CD4-positive, alpha-beta T cell (primary cell): ENCODE data around the gene BPGM. TPM values are rescaled to one million over a fixed set of nuclear protein-coding genes. Genes with fewer than 3 reads are reported as not detected.

Experiments used
- ATAC-seq: fragments of 200-7000 bp; cut with Tn5 transposase; one replicate; pipeline ENCODE4 v1.10.0; 2022; ENCODE audit warnings: mild to moderate bottlenecking; ENCODE audit not compliant: poor library complexity
- CTCF ChIA-PET: fragments of 350-600 bp; sonication (Branson Sonifier 250); formaldehyde crosslinking; loops from one replicate; lab custom pipeline; 2021; ENCODE audit warnings: antibody characterized with exemption, inconsistent platforms; lab: Charles Lee
- POLR2A ChIA-PET: fragments of 350-600 bp; sonication (Branson Sonifier 250); formaldehyde crosslinking; loops from one replicate; lab custom pipeline; 2021; ENCODE audit warnings: antibody characterized with exemption, inconsistent platforms; lab: Charles Lee
- DNase-seq, 14 experiments: peaks; one replicate each; pipeline ENCODE4 v3.0.0-alpha.2; 2013 to 2020; ENCODE audit warnings: mixed read lengths in 2 of 14
- H3K27ac ChIP-seq, 2 donors: one replicate each; pipeline versions ENCODE4 v1.5.1 to v1.7.0; 2013; ENCODE audit warnings: low read length in 2 of 2, low read depth in 1 of 2, mild to moderate bottlenecking in 1 of 2
- H3K27me3 ChIP-seq, 2 experiments: 1 replicate in 1 of 2; 2 replicates in 1 of 2; pipeline versions ENCODE4 v1.6.1 to v1.7.0; 2013; ENCODE audit warnings: low read length in 2 of 2, control low read depth in 1 of 2, mild to moderate bottlenecking in 1 of 2, moderate library complexity in 1 of 2; ENCODE audit not compliant: insufficient read depth in 2 of 2, control insufficient read depth in 1 of 2
- H3K36me3 ChIP-seq: one replicate; pipeline ENCODE4 v1.6.1; 2013; ENCODE audit warnings: low read length, control low read depth; ENCODE audit not compliant: insufficient read depth
- H3K4me1 ChIP-seq: one replicate; pipeline ENCODE4 v1.6.1; 2013; ENCODE audit warnings: low read length, control low read depth; ENCODE audit not compliant: insufficient read depth
- H3K4me3 ChIP-seq: one replicate; pipeline ENCODE4 v1.5.1; 2013; ENCODE audit warnings: mild to moderate bottlenecking, low read length, moderate library complexity
- H3K9me3 ChIP-seq, 2 experiments: 1 replicate in 1 of 2; 2 replicates in 1 of 2; pipeline versions ENCODE4 v1.6.1 to v1.7.0; 2013; ENCODE audit warnings: low read length in 2 of 2, mild to moderate bottlenecking in 2 of 2, control low read depth in 1 of 2, moderate library complexity in 1 of 2; ENCODE audit not compliant: control insufficient read depth in 1 of 2, insufficient read depth in 1 of 2
- H3K27ac Mint-ChIP-seq: one replicate; pipeline ENCODE4 v1.8.0; 2020; ENCODE audit warnings: mixed read lengths
- H3K27me3 Mint-ChIP-seq: one replicate; pipeline ENCODE4 v1.8.0; 2021; ENCODE audit warnings: mixed read lengths
- H3K36me3 Mint-ChIP-seq: one replicate; pipeline ENCODE4 v1.8.0; 2021; ENCODE audit warnings: low read depth, mixed read lengths
- H3K4me1 Mint-ChIP-seq: one replicate; pipeline ENCODE4 v1.8.0; 2021; ENCODE audit warnings: low read depth, mixed read lengths
- H3K4me3 Mint-ChIP-seq: one replicate; pipeline ENCODE4 v1.8.0; 2020; ENCODE audit warnings: mild to moderate bottlenecking, mixed read lengths
- H3K9me3 Mint-ChIP-seq: one replicate; pipeline ENCODE4 v1.8.0; 2020; ENCODE audit warnings: mixed read lengths
- intact Hi-C, 2 experiments: fragments of 100-400 bp; cut with DNase I in 1 of 2; cut with micrococcal nuclease in 1 of 2; formaldehyde crosslinking; loops; one replicate each; pipeline versions ENCODE4 v1.15.1 to v1.9.0; 2023 to 2025; cut with DNase I, micrococcal nuclease
- total RNA-seq, 174 experiments: library from RNA in 2 of 174; stranded (reverse) in 2 of 174; gene quantifications; one replicate each; pipeline ENCODE4 v1.2.3 and lab custom pipeline; 2021 to 2026
- TF ChIP-seq, protein P1 (sequence below): fragments of 200-600 bp; IDR thresholded peaks from one replicate; pipeline ENCODE4 v1.8.0; 2022; ENCODE audit warnings: antibody characterized with exemption, mild to moderate bottlenecking

BPGM gene
- total RNA-seq, 2 experiments from 2014 or later = 46.3 to 46.6 TPM

- POLR2A ChIA-PET = no interaction called here
- H3K4me1 ChIP-seq = no peaks in the 10 kb centered on the region
- no peaks in the 10 kb centered on the region for H3K9me3 ChIP-seq
- H3K27ac ChIP-seq = no peak overlapping the region
- Mint-ChIP-seq H3K4me1 (no peaks in the 10 kb centered on the region), H3K27me3 (peaks cover 51% of the 10 kb centered on the region), H3K27ac (no peak overlapping the region), H3K9me3 (no peaks in the 10 kb centered on the region), H3K4me3 (no peak overlapping the region), H3K36me3 (no peaks in the 10 kb centered on the region)
- ATAC-seq (no peak), DNase-seq (no peak)
- peaks cover 2 to 4% of the 10 kb centered on the region in 2 experiments for H3K27me3 ChIP-seq
- CTCF ChIA-PET = no interaction called here
- H3K36me3 ChIP-seq = no peaks in the 10 kb centered on the region
- H3K4me3 ChIP-seq = no peak overlapping the region
- intact Hi-C loops = no loop called here
- TF ChIP-seq, protein P1, sequence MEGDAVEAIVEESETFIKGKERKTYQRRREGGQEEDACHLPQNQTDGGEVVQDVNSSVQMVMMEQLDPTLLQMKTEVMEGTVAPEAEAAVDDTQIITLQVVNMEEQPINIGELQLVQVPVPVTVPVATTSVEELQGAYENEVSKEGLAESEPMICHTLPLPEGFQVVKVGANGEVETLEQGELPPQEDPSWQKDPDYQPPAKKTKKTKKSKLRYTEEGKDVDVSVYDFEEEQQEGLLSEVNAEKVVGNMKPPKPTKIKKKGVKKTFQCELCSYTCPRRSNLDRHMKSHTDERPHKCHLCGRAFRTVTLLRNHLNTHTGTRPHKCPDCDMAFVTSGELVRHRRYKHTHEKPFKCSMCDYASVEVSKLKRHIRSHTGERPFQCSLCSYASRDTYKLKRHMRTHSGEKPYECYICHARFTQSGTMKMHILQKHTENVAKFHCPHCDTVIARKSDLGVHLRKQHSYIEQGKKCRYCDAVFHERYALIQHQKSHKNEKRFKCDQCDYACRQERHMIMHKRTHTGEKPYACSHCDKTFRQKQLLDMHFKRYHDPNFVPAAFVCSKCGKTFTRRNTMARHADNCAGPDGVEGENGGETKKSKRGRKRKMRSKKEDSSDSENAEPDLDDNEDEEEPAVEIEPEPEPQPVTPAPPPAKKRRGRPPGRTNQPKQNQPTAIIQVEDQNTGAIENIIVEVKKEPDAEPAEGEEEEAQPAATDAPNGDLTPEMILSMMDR = no peak
Measured at GRCh38 chr7:134618756-134619530, 27.7 kb upstream of the BPGM start.

DNA sequence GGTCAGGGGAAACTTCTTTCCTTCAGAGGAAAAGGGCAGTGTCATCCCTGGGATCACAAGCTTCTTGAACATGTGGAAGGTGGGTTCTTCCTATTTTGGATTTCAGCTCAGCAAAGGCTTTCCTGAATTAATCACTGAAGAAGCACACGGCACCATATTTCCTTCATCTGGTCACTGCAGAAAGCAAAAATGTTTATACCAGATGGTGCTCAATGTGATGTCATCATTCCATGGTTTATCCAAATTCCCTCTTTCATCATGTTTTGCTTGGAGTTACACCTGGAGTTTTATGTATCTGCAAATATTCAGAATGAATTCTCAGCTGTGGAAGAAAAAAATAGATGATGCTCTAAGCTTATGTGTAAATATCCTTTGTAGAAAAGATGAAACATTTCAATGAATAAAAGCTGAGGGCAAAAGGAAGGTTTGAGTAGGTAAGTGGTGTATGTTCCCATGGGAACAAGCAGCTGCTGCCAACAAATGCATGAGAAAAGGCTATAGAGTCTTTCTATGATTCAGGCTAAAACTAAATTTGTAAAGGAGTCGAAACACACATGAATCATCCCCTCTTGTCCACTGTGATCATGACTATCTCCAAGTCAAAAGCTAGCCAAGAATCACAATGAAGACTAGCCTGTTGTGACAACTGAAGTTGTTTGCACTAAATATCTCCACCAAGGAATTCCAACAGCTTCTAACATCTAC lies 26.9 kb upstream of the BPGM start:
- H3K36me3 Mint-ChIP-seq = no peaks in the 10 kb centered on the region
- no peak overlapping the region for H3K27ac Mint-ChIP-seq
- intact Hi-C loops = no loop called here
- TF ChIP-seq, protein P1 = no peak
- Histone ChIP-seq H3K4me3 (no peak overlapping the region), H3K27ac (no peak overlapping the region), H3K9me3 (no peaks in the 10 kb centered on the region), H3K4me1 (no peaks in the 10 kb centered on the region), H3K27me3 (peaks cover 2 to 4% of the 10 kb centered on the region in 2 experiments), H3K36me3 (no peaks in the 10 kb centered on the region)
- no peaks in the 10 kb centered on the region for H3K9me3 Mint-ChIP-seq
- CTCF ChIA-PET = interaction anchor here (1.8 kb wide), 1 partner anchor 12 kb away, joined by 6 read pairs; no protein-coding TSS in a partner anchor
- DNase-seq (no peak), ATAC-seq (no peak)
- peaks cover 56% of the 10 kb centered on the region for H3K27me3 Mint-ChIP-seq
- no peak overlapping the region for H3K4me3 Mint-ChIP-seq
- H3K4me1 Mint-ChIP-seq = no peaks in the 10 kb centered on the region
- POLR2A ChIA-PET = no interaction called here

DNA sequence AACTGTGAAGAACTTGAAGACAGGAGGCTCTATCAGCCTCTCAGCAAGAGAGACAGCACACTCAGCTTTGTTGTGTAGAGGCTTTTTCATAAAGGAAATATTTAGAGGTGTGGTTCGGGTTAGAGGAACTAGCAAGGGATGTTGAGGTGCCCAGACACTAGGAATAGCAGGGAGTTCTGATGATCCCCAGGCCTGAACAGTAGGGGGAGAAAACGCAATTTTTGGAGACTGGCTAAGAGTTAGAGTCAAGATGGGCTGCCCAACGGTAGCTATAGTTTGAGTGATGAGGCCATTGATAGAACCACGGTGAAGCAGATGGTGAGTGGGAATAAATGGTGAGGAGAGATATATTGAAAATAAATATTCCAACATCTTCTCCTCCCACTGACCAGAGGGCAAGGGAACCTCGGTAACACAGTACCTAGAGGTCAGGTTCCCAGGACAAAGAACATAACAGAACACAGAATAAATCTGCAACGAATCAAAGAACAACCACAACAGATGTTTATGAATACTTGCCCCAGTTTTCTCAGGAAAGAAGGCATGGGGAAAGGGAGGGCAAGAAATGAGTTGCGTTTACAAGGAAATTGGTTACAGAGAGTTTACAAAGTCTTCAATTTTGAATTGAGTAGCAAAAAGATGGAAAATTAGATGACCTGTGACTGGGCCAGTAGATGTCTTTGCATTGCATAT lies 24.2 kb upstream of the BPGM start:
- Mint-ChIP-seq H3K36me3 (no peaks in the 10 kb centered on the region), H3K4me1 (no peaks in the 10 kb centered on the region), H3K4me3 (no peak overlapping the region), H3K9me3 (no peaks in the 10 kb centered on the region), H3K27me3 (peaks cover 61% of the 10 kb centered on the region), H3K27ac (no peak overlapping the region)
- no peak for ATAC-seq
- intact Hi-C loops = no loop called here
- no peak overlapping the region for H3K27ac ChIP-seq
- TF ChIP-seq, protein P1 = no peak
- no peak overlapping the region for H3K4me3 ChIP-seq
- H3K36me3 ChIP-seq = no peaks in the 10 kb centered on the region
- no peaks in the 10 kb centered on the region for H3K9me3 ChIP-seq
- DNase-seq = no peak
- ChIA-PET POLR2A (no interaction called here), CTCF (no interaction called here)
- peaks cover 0 to 4% of the 10 kb centered on the region in 2 experiments for H3K27me3 ChIP-seq
- H3K4me1 ChIP-seq = no peaks in the 10 kb centered on the region
